ENCODE results near the gene TFPI.

TFPI gene

GRCh38 chr2:187495324-187495723, 58.9 kb downstream of the TFPI start:
- no peak for DNase-seq (ENCODE audit: low read depth)
- in situ Hi-C loops (cut with HindIII; ENCODE audit: low sequenced_read_pairs), result no loop called here
- H3K4me3 ChIP-seq (ENCODE audit: low read depth, low read length), result no peak overlapping the region
- TF ChIP-seq CTCF (IDR thresholded peaks at IDR 0.05; ENCODE audit: low read depth, low read length, missing control alignments), result no peak

- no peak for TF ChIP-seq CTCF (IDR thresholded peaks at IDR 0.05; ENCODE audit: low read depth, low read length, missing control alignments)
- no peak for DNase-seq (ENCODE audit: low read depth)
- in situ Hi-C loops (cut with HindIII; ENCODE audit: low sequenced_read_pairs), result no loop called here
- H3K4me3 ChIP-seq (ENCODE audit: low read depth, low read length), result no peak overlapping the region
Measured at GRCh38 chr2:187493877-187494568, 60.2 kb downstream of the TFPI start.

- no peak overlapping the region for H3K4me3 ChIP-seq (ENCODE audit: low read depth, low read length)
- in situ Hi-C loops (cut with HindIII; ENCODE audit: low sequenced_read_pairs), result no loop called here
- no peak for TF ChIP-seq CTCF (IDR thresholded peaks at IDR 0.05; ENCODE audit: low read depth, low read length, missing control alignments)
- DNase-seq (ENCODE audit: low read depth), result no peak
Measured at GRCh38 chr2:187493180-187493579, 61.1 kb downstream of the TFPI start.

GRCh38 chr2:187486241-187486640, 68.0 kb downstream of the TFPI start:
- no peak for DNase-seq (ENCODE audit: low read depth)
- in situ Hi-C loops (cut with HindIII; ENCODE audit: low sequenced_read_pairs), result no loop called here
- TF ChIP-seq CTCF (IDR thresholded peaks at IDR 0.05; ENCODE audit: low read depth, low read length, missing control alignments), result no peak
- H3K4me3 ChIP-seq (ENCODE audit: low read depth, low read length), result no peak overlapping the region

GRCh38 chr2:187485523-187485922, 68.7 kb downstream of the TFPI start:
- H3K4me3 ChIP-seq (ENCODE audit: low read depth, low read length), result no peak overlapping the region
- no peak for DNase-seq (ENCODE audit: low read depth)
- TF ChIP-seq CTCF (IDR thresholded peaks at IDR 0.05; ENCODE audit: low read depth, low read length, missing control alignments), result no peak
- in situ Hi-C loops (cut with HindIII; ENCODE audit: low sequenced_read_pairs), result no loop called here

GRCh38 chr2:187483537-187483936, 70.7 kb downstream of the TFPI start:
- no peak overlapping the region for H3K4me3 ChIP-seq (ENCODE audit: low read depth, low read length)
- DNase-seq (ENCODE audit: low read depth), result no peak
- TF ChIP-seq CTCF (IDR thresholded peaks at IDR 0.05; ENCODE audit: low read depth, low read length, missing control alignments), result no peak
- in situ Hi-C loops (cut with HindIII; ENCODE audit: low sequenced_read_pairs), result no loop called here

All from astrocyte of the cerebellum (primary cell).